Chondrocyte (in vitro differentiated cells): ENCODE data around the gene KLRC4. TPM values are rescaled to one million over a fixed set of nuclear protein-coding genes. Genes with fewer than 3 reads are reported as not detected.

ENCODE experiments used
- DNase-seq: peaks from one replicate; pipeline ENCODE4 v3.0.0; 2021; ENCODE audit warnings: mixed read lengths, low spot score
- H3K27ac Mint-ChIP-seq: one replicate; pipeline ENCODE4 v1.8.0; 2021; ENCODE audit warnings: mild to moderate bottlenecking, moderate library complexity, mixed read lengths; ENCODE audit not compliant: unreplicated experiment
- H3K27me3 Mint-ChIP-seq: 2 replicates; pipeline ENCODE4 v1.8.0; 2021; ENCODE audit warnings: low read depth, mixed read lengths
- H3K36me3 Mint-ChIP-seq: 2 replicates; pipeline ENCODE4 v1.8.0; 2021; ENCODE audit warnings: low read depth, mixed read lengths
- H3K4me1 Mint-ChIP-seq: 2 replicates; pipeline ENCODE4 v1.8.0; 2021; ENCODE audit warnings: low read depth, mild to moderate bottlenecking, mixed read lengths
- H3K4me3 Mint-ChIP-seq: one replicate; pipeline ENCODE4 v1.8.0; 2021; ENCODE audit warnings: mild to moderate bottlenecking, moderate library complexity, mixed read lengths; ENCODE audit not compliant: unreplicated experiment
- H3K9me3 Mint-ChIP-seq: 2 replicates; pipeline ENCODE4 v1.8.0; 2021; ENCODE audit warnings: low read depth, mixed read lengths
- long read RNA-seq: library from polyadenylated mRNA; stranded (forward); transcript quantifications from one replicate; pipeline ENCODE4 v2.0.0, GENCODE V29; 2021
- total RNA-seq: library from RNA; stranded (reverse); gene quantifications from 3 replicates; pipeline ENCODE4 v1.2.1, GENCODE V29; 2021
- TF ChIP-seq, protein P1 (sequence below): fragments of 200-600 bp; sonication (generic); IDR thresholded peaks from 2 replicates; pipeline ENCODE4 v1.5.0; 2021; ENCODE audit warnings: antibody characterized with exemption, mild to moderate bottlenecking, moderate library complexity

Gene KLRC4, protein sequence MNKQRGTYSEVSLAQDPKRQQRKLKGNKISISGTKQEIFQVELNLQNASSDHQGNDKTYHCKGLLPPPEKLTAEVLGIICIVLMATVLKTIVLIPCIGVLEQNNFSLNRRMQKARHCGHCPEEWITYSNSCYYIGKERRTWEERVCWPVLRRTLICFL
- total RNA-seq = not detected in 3 replicates
- long read RNA-seq = 0 reads

GRCh38 chr12:10409392-10409791, at the start of gene KLRC4:
Gene KLRC4, minus strand, starts transcription at chr12:10409757. Its CDS starts 182 bp downstream, at chr12:10409575.
- Mint-ChIP-seq H3K27ac (no peak within 1 kb of the TSS), H3K4me3 (no peak within 1 kb of the TSS), H3K9me3 (peaks cover 8% of the 10 kb centered on the region), H3K4me1 (no peaks in the 10 kb centered on the region), H3K27me3 (no peaks in the 10 kb centered on the region), H3K36me3 (no peaks in the 10 kb centered on the region)
- TF ChIP-seq, protein P1, sequence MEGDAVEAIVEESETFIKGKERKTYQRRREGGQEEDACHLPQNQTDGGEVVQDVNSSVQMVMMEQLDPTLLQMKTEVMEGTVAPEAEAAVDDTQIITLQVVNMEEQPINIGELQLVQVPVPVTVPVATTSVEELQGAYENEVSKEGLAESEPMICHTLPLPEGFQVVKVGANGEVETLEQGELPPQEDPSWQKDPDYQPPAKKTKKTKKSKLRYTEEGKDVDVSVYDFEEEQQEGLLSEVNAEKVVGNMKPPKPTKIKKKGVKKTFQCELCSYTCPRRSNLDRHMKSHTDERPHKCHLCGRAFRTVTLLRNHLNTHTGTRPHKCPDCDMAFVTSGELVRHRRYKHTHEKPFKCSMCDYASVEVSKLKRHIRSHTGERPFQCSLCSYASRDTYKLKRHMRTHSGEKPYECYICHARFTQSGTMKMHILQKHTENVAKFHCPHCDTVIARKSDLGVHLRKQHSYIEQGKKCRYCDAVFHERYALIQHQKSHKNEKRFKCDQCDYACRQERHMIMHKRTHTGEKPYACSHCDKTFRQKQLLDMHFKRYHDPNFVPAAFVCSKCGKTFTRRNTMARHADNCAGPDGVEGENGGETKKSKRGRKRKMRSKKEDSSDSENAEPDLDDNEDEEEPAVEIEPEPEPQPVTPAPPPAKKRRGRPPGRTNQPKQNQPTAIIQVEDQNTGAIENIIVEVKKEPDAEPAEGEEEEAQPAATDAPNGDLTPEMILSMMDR = no peak
- DNase-seq = no peak

GRCh38 chr12:10457760-10458159, 48.2 kb upstream of the KLRC4 start:
- H3K27me3 Mint-ChIP-seq = no peaks in the 10 kb centered on the region
- TF ChIP-seq, protein P1 = no peak
- no peak overlapping the region for H3K4me3 Mint-ChIP-seq

GRCh38 chr12:10456856-10457255, 47.3 kb upstream of the KLRC4 start:
- DNase-seq = no peak
- Mint-ChIP-seq H3K27ac (no peak overlapping the region), H3K4me3 (no peak overlapping the region), H3K27me3 (no peaks in the 10 kb centered on the region), H3K9me3 (peaks cover 55% of the 10 kb centered on the region), H3K36me3 (peaks cover 16% of the 10 kb centered on the region), H3K4me1 (no peaks in the 10 kb centered on the region)
- TF ChIP-seq, protein P1 = no peak

More at GRCh38 chr12:10457760-10458159, 48.2 kb upstream of the KLRC4 start:
- H3K27ac Mint-ChIP-seq = no peak overlapping the region
- peaks cover 18% of the 10 kb centered on the region for H3K36me3 Mint-ChIP-seq
- H3K9me3 Mint-ChIP-seq = peaks cover 64% of the 10 kb centered on the region
- H3K4me1 Mint-ChIP-seq = no peaks in the 10 kb centered on the region
- DNase-seq = no peak

- Mint-ChIP-seq H3K27ac (no peak overlapping the region), H3K4me1 (no peaks in the 10 kb centered on the region), H3K4me3 (no peak overlapping the region), H3K36me3 (peaks cover 15% of the 10 kb centered on the region), H3K27me3 (no peaks in the 10 kb centered on the region), H3K9me3 (peaks cover 52% of the 10 kb centered on the region)
- TF ChIP-seq, protein P1 = no peak
- no peak for DNase-seq
These were observed 46.2 kb upstream of the KLRC4 start for GRCh38 chr12:10455766-10456165.

DNA sequence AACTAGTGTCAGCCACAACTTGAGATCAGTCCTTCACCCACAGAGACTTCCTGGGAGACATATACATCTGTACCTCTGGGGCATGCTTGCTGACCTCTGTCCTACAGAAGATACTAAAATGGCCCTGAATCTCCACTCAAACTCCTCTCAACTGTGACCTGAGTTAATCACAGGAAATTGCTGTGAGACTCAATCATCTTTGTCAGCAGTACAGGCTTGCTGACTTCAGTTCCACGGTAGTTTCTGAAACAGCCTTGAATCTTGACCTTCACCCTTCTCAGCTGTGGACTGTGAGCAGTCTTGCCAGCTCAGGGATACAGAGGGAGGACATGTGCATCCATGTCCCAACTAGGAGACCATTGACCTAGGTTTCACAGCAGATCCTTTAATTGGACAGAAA, 45.0 kb upstream of the KLRC4 start:
- no peak overlapping the region for H3K27ac Mint-ChIP-seq
- H3K36me3 Mint-ChIP-seq = peaks cover 15% of the 10 kb centered on the region
- H3K9me3 Mint-ChIP-seq = peaks cover 46% of the 10 kb centered on the region
- no peak for DNase-seq
- H3K4me1 Mint-ChIP-seq = no peaks in the 10 kb centered on the region
- no peaks in the 10 kb centered on the region for H3K27me3 Mint-ChIP-seq
- TF ChIP-seq, protein P1 = no peak
- H3K4me3 Mint-ChIP-seq = no peak overlapping the region
